LoVo (cell line): ENCODE measurements around the gene MSH2.
A peak's percentile ranks its signal among the peaks of the same experiment; 100 is the strongest.

Experiments used
- DNase-seq: peaks from one replicate; pipeline ENCODE4 v3.0.0-alpha.2; 2016; ENCODE audit warnings: low spot score

Gene MSH2

GRCh38 chr2:47508641-47509040 lies 105.7 kb downstream of the MSH2 start:
- DNase-seq = no peak

- DNase-seq = no peak
These were observed 106.3 kb downstream of the MSH2 start for GRCh38 chr2:47509250-47509649.

DNA sequence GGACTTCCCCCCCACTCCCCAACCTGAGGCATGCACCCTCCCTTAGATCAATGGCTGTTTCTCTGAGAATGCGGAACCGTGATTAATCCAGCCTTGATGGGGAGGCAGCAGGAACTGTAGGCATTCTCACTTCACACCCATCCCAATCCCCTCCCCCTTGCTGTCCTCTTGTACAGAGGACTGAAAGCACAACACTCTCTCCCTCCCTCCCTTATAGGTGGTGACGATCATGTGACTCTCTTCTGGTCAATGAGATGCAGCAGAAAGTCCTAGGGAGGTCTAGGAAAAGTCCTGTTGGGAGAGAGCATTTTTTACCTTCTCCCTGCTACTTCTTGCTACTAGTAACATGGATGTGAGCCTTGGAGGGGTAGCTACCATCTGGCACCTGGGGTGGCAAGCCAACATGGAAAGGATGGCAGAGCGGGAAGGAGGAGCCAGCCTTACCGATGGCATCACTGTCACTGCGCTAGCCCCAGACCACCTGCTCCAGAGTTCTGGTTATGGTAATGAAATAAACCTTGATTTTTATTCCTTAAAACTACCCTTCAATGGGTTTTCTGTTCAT lies 106.9 kb downstream of the MSH2 start:
- no peak for DNase-seq

DNA sequence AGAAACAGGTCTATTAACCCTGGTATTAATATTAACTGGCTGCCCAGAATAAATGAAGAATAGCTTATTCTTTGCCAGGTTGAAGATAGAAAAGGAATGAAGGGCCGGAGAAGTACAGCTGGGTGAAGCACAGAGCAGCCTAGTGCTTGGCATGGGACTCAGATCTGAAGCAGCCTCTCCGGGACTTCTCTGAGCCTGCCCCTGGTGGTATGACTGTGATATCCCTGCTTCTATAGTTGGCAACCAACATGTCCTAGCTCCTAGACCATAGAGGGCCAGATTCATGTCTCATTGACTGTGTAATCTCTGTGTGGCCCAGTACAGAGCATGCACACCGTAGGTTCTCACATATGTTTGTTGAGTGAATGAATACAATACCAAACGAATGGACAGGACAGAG lies 107.8 kb downstream of the MSH2 start:
- DNase-seq = no peak

DNA sequence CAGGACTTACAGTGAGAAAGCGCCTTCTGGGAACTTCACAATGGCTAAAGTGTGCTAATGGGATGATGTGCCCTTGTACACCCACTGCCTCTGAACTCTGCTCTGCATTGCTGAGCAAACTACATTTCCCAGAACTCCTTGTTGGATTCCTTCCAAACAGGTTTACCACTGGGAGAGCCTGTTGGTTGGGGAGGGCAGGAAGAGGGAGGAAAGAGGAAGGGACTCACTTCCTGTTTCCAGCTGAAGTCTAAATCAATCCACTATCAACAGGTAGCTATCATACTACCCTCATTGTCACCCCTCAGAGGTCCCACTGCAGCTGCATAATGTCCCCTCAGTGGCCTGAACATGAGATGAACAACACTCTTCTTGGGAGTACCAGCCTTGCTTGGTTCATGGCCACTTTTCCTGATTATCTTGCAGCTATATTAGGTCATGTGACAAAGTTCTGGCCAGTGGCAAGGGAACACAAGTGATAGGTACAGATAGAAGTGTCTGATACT lies 109.7 kb downstream of the MSH2 start:
- no peak for DNase-seq

DNA sequence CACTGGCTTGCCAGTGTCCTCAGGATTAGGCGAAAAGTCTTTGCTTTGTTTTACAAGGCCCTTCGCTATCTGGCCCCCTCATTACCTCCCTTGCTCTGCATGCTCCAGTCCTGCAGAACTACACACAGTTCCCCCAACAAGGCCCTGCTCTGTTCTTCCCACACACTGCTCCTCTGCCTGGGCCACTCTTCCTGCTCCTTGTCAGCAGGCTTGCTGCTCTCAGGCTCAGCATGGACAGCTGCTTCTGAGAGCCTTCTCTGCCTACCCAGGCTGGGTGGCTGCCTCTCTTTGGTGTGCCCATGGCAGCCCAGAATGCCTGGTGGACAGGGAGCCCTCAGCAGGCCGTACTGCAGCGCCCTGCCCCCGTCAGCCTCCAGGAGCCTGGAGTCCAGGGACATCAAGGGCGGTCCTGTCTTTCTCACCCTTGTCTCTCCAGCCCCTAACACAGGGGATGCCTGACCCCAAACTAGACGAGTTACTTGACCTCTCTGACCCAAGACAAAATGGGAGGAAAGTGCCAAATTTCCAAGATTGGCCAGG lies 111.1 kb downstream of the MSH2 start:
- no peak for DNase-seq

DNA sequence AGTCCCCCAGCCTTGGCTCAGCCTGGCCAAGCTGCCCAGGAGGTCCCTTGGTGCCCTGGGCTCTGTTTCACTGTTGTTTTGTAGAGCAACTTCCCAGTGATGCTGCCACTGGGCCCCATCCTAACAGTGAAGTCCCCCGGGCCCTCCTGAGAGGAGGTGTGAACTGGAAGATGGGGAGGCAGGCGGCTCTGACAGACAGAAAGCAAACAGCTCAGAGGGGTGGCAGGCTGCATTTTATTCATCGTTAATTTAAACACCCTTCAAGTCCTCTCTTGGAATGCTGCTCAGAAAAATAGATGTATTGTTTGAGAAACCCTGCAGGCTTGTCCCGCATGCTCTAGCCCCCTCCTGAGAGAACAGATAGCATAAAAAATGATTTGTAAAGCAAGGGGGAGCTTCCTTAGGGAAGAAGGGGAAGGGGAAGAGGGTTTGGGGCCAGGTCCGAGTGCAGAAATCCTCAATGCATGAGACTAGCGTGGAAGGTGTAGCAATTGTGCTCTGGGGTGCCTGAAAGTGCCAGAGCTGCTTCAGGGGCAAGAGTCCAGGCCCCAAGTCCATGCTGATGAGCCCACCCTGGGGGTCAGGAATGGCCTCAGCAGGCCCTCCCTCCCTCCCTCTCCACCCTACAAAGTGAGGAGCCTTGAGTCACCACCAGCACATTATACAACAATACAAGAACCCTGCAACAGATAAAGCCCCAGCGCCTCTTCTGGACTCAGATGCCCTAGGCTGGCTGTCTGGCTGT lies 113.6 kb downstream of the MSH2 start:
- DNase-seq = no peak

DNA sequence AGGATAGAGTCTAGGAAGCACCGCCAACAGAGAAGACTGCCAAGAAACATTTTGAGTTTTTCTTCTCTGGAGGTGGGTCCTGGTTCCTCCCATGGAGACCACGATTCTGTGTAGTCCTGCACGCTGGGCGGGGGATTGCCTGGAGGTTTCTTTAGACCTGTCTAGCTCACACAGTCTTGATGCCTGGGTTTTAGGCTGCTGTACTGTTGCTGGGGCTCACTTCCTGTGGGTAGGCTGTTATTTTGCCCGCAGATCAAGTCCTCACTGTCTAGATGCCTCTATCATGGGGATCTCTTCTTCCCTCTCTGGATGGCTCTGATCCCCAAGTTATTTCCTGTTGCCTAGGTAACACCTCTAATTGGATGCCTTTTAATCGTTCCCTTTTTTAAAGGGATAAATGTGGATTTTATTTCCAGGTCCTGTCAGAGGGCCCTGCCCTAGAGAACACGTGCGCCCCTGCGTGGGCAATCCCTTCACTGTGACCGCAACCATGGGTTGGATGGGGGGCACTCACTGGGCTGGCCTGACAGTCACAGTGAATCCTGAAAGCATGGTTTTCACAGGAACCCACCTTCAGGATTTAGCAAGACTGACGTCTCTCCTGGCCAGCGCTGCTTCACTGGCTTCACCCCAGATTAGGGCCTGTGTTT lies 115.7 kb downstream of the MSH2 start:
- DNase-seq = no peak

- no peak for DNase-seq
These were observed 116.2 kb downstream of the MSH2 start for GRCh38 chr2:47519147-47519537.

GRCh38 chr2:47519604-47520301 lies 116.8 kb downstream of the MSH2 start:
- DNase-seq = no peak

DNA sequence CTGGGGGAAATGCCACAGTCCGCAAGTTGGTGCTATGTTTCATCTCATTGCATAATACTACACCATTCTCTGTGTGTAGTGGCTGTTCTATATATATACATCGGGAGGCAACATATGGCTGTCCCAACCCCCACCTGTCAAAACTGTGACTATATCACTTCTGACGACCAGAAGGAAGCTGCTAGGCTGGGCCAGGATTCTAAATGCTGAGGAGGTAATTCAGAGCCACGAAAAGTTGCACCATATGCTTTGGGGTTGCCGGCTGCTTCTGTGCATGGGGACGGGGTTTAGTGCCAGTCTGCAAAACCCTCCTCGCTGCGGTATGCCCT lies 117.3 kb downstream of the MSH2 start:
- no peak for DNase-seq

DNA sequence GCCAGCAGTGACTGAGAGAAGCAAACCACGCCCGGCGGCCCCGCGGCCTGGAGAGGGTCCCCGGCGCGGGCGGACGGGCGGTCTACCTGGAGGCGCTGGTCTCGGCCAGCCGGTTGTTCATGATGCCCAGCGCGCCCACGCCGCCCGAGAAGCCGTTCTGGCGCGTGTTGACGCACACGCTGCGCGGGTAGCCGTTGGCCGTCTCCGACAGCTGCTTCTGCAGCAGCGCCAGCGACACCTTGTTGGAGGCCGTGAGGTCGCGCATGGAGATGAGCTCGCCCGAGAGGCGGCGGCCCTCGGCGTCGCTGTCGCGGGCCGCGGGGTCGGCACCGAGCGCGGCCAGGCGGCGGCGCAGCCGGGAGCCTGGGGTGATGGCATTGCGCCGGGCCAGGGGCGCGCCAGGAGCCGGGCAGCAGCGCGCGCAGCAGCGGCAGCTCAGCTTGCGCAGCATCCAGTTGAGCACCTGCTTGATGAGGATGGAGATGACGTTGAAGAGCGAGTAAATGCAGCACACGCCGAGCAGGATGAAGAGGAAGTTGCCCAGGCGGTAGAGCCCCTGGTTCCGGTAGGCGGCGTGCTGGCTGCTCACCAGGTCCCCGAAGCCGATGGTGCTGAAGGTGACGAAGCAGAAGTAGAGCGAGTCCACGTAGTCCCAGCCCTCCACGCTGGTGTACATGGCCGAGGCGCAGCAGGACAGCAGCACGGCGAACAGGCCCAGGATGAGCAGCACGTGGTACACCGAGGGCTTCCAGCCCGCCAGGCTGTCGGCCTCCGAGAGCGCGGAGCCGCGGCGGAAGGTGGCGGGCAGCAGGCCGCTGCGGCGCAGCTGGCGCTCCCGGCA lies 118.1 kb downstream of the MSH2 start:
- DNase-seq = peak; percentile 54

GRCh38 chr2:47521666-47522285 lies 118.8 kb downstream of the MSH2 start:
- no peak for DNase-seq

GRCh38 chr2:47525167-47525566 lies 122.2 kb downstream of the MSH2 start:
- DNase-seq = no peak

- DNase-seq = no peak
These were observed 125.5 kb downstream of the MSH2 start for GRCh38 chr2:47528455-47528854.

DNA sequence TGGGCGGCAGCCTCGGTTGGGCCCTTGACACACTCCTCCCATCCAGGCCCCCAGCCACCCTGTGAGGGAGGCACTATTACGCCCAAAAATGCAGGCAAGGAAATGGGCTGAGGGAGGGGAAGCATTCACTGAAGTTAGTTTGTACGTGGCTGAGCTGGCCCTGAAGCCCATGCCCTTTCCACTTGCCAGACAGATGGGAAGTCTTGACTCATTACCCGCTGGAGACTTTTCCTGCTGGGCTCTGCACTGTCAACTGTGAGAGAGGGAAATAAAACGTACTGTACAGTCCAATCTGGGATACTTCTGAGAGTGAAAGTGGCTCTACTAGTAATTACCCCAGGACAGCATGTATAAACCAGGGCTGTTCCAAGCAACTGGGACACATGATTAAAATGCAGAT lies 125.9 kb downstream of the MSH2 start:
- no peak for DNase-seq

- no peak for DNase-seq
These were observed 127.3 kb downstream of the MSH2 start for GRCh38 chr2:47530105-47530760.

DNA sequence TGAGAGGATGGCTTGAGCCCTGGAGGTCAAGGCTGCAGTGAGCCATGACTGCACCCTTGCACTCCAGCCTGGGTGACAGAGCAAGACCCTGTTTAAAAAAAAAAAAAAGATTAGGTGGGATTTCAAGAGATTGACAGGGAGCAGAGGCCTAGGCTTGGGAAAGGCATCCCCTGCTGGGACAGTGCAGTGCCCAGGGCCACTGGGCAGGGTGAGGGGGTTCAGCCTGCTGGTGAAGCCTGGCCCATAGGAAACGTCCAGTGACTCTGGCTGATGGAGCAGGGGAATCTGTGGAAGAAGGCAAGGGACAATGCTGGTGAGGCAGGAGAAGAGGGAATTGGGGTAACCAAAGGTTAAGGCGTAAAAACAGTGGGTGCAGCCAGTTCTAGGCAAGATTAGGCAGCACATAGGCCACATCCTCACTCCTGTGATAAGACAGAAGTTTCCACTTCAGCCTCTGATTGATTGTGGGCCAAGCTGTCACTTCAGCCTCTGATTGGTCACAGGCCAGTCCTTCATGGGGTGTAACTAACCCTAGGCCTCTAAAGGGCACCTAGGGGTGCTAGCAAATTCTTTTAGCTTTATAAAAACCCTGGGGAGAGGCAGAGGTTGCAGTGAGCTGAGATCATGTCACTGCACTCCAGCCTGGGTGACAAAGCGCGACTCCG lies 128.6 kb downstream of the MSH2 start:
- DNase-seq = no peak
